HG03354 (cell line): ENCODE results near the gene TAP1.
"Not testable (repeated sequence)": the region's sequence is repeated elsewhere in the genome, so short reads cannot be mapped to it uniquely, and the experiment has no call there.

Experiments used
- ATAC-seq: cut with Tn5 transposase; IDR thresholded peaks from one replicate; pipeline ENCODE4 v1.9.1; 2021; ENCODE audit warnings: mild to moderate bottlenecking; ENCODE audit not compliant: unreplicated experiment, poor library complexity, severe bottlenecking

TAP1 gene

GRCh38 chr6:32814145-32814544 lies 39.4 kb downstream of the TAP1 start:
- ATAC-seq = no peak

- ATAC-seq = no peak
These were observed 44.3 kb downstream of the TAP1 start for GRCh38 chr6:32809171-32809570.

GRCh38 chr6:32807020-32807580 lies 46.4 kb downstream of the TAP1 start:
- ATAC-seq = no peak

- ATAC-seq = not testable (repeated sequence)
These were observed 48.1 kb downstream of the TAP1 start for GRCh38 chr6:32805404-32805803.

GRCh38 chr6:32803416-32803815 lies 50.1 kb downstream of the TAP1 start:
- no peak for ATAC-seq

- no peak for ATAC-seq
These were observed 53.8 kb downstream of the TAP1 start for GRCh38 chr6:32799740-32800139.

DNA sequence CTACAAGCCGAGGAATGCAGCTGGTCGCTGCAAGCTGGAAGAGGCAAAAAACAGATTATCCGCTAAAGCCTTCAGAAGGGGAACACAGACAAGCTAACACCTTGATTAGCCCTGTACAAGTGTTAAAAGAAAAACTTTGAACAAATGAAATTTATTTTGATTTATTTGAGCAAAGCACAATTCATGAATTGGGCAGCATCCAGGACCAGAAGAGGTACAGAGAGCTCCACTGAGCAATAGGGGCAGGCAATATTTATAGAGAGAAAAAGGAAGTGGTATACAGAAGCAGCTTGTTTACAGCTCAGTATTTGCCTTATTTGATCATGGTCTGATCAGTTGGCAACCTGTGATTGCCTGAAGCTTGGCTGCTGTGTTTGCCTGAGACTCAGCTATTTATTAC lies 54.3 kb downstream of the TAP1 start:
- ATAC-seq = no peak

DNA sequence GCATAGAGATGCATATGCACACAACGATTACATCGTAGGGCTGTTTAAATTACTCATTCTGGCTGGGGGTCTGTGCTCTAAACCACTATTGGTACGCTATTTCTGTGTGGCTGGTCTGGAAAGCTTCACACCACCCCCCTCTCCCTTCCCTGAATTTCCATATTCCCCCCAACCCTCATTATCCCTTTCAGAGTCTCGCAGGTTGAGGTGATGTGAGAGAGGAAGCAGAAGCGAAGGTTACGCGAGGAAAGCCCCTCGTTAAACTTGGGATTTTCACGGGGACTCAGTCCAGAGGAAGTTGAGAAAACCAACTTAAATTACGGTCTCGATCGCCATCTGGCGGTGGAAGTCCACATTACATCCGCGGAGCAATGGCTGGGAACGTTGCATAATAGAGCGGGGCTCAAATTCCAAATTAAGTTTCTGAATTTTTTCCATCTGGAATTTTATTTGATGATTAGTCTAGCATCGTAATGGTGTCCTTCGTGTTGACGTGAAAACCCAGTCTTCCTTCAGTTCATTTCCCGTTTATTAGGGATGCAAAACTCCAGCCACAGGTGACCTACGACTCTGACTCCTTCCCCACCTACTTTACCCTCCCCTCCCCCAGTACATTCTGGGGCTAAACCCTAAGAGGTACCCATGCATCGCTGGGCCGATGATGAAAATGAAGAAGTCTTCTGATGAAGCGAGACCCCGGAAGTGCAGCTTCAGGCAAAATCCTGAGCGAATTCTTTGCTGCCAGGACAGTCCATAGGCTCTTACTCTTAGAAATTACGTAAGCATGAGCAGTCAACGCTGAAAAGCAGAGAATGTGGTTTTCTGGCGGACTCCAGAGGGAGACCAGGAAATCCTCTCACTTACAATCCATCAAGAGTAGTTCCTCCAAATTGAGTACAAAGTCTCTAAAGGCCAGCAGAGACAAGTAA lies 56.4 kb downstream of the TAP1 start:
- no peak for ATAC-seq
